CD14-positive monocyte (primary cell): ENCODE results near the gene GRIA3. TPM values are rescaled to one million over a fixed set of nuclear protein-coding genes. Genes with fewer than 3 reads are reported as not detected.

Experiments used
- DNase-seq, 3 donors: peaks; one replicate each; pipeline ENCODE4 v3.0.0-alpha.2; 2011 to 2022
- H2AFZ ChIP-seq: 2 replicates; pipeline ENCODE4 v1.6.0; 2012; ENCODE audit warnings: mild to moderate bottlenecking, low read depth, low read length, inconsistent platforms; ENCODE audit not compliant: insufficient read depth, poor library complexity, severe bottlenecking
- H3K27ac ChIP-seq, 2 donors: 1 replicate in 1 of 2; 2 replicates in 1 of 2; pipeline ENCODE4 v1.5.1; 2012 to 2013; ENCODE audit warnings: low read length in 2 of 2, control low read depth in 1 of 2, inconsistent platforms in 1 of 2, low read depth in 1 of 2, mild to moderate bottlenecking in 1 of 2
- H3K27me3 ChIP-seq, 2 donors: one replicate each; pipeline versions ENCODE4 v1.6.0 to v1.6.1; 2011 to 2013; ENCODE audit warnings: low read length in 2 of 2; ENCODE audit not compliant: control insufficient read depth in 2 of 2, insufficient read depth in 2 of 2
- H3K36me3 ChIP-seq, 2 donors: replicated peaks in 1 of 2; 1 replicate in 1 of 2; 2 replicates in 1 of 2; pipeline versions ENCODE4 v1.5.1 to v1.6.1; 2012 to 2013; ENCODE audit warnings: low read length in 2 of 2, control low read depth in 1 of 2, inconsistent platforms in 1 of 2, mild to moderate bottlenecking in 1 of 2; ENCODE audit not compliant: insufficient read depth in 2 of 2, control insufficient read depth in 1 of 2
- H3K4me1 ChIP-seq, 2 donors: 1 replicate in 1 of 2; 2 replicates in 1 of 2; pipeline versions ENCODE4 v1.5.1 to v1.6.1; 2012 to 2013; ENCODE audit warnings: low read length in 2 of 2, control low read depth in 1 of 2, inconsistent platforms in 1 of 2, mild to moderate bottlenecking in 1 of 2, moderate library complexity in 1 of 2; ENCODE audit not compliant: insufficient read depth in 2 of 2, control insufficient read depth in 1 of 2
- H3K4me2 ChIP-seq: replicated peaks from 2 replicates; pipeline ENCODE3; 2012; ENCODE audit warnings: low read length, moderate library complexity, mild to moderate bottlenecking; ENCODE audit not compliant: poor library complexity, severe bottlenecking; ENCODE audit errors: extremely low read depth
- H3K4me3 ChIP-seq, 3 experiments: fragments of 200-600 bp in 1 of 3; sonication (generic) in 1 of 3; replicated peaks in 1 of 3; 1 replicate in 2 of 3; 2 replicates in 1 of 3; pipeline ENCODE4 v1.5.1; 2011 to 2013; ENCODE audit warnings: low read length in 3 of 3, mild to moderate bottlenecking in 3 of 3, control low read depth in 2 of 3, low read depth in 2 of 3, inconsistent platforms in 1 of 3, moderate library complexity in 1 of 3
- H3K79me2 ChIP-seq: 2 replicates; pipeline ENCODE4 v1.6.0; 2012; ENCODE audit warnings: mild to moderate bottlenecking, control low read depth, inconsistent platforms, low read length, moderate library complexity; ENCODE audit not compliant: insufficient read depth
- H3K9ac ChIP-seq: 2 replicates; pipeline ENCODE4 v1.6.0; 2017; ENCODE audit warnings: low read length, mild to moderate bottlenecking; ENCODE audit not compliant: insufficient read depth, poor library complexity, severe bottlenecking
- H3K9me3 ChIP-seq, 2 donors: replicated peaks in 1 of 2; 1 replicate in 1 of 2; 2 replicates in 1 of 2; pipeline versions ENCODE4 v1.5.1 to v1.6.1; 2012 to 2013; ENCODE audit warnings: low read length in 2 of 2, control low read depth in 1 of 2; ENCODE audit not compliant: control insufficient read depth in 1 of 2, insufficient read depth in 1 of 2
- H4K20me1 ChIP-seq: 2 replicates; pipeline ENCODE4 v1.6.0; 2012; ENCODE audit warnings: mild to moderate bottlenecking, low read length, control low read depth, moderate library complexity; ENCODE audit not compliant: insufficient read depth
- H3K27ac Mint-ChIP-seq, 7 donors: one replicate each; pipeline ENCODE4 v1.8.0; 2020; ENCODE audit warnings: mild to moderate bottlenecking in 7 of 7, mixed read lengths in 7 of 7, moderate library complexity in 6 of 7, inconsistent platforms in 2 of 7
- H3K27me3 Mint-ChIP-seq, 3 donors: one replicate each; pipeline ENCODE4 v1.8.0; 2021 to 2022; ENCODE audit warnings: low read depth in 3 of 3, mild to moderate bottlenecking in 3 of 3, mixed read lengths in 3 of 3, moderate library complexity in 3 of 3, inconsistent platforms in 1 of 3
- H3K36me3 Mint-ChIP-seq, 2 donors: one replicate each; pipeline ENCODE4 v1.8.0; 2020; ENCODE audit warnings: mixed read lengths in 2 of 2, inconsistent platforms in 1 of 2, mild to moderate bottlenecking in 1 of 2
- H3K4me1 Mint-ChIP-seq: one replicate; pipeline ENCODE4 v1.8.0; 2020; ENCODE audit warnings: mild to moderate bottlenecking, mixed read lengths
- H3K4me3 Mint-ChIP-seq, 2 donors: one replicate each; pipeline ENCODE4 v1.8.0; 2020; ENCODE audit warnings: mild to moderate bottlenecking in 2 of 2, mixed read lengths in 2 of 2, moderate library complexity in 1 of 2
- H3K9me3 Mint-ChIP-seq, 7 donors: one replicate each; pipeline ENCODE4 v1.8.0; 2020 to 2022; ENCODE audit warnings: mixed read lengths in 7 of 7, mild to moderate bottlenecking in 6 of 7, moderate library complexity in 6 of 7, inconsistent platforms in 2 of 7
- CTCF ChIP-seq: fragments of 200-600 bp; IDR thresholded peaks from one replicate; pipeline ENCODE4 v1.8.0; 2022; ENCODE audit warnings: antibody characterized with exemption, mild to moderate bottlenecking
- WGBS: methylation state at CpG from one replicate; pipeline ENCODE4 v1.1.5; 2013; ENCODE audit warnings: missing lambda C conversion rate; ENCODE audit not compliant: insufficient coverage; 5-methylcytosine and 5-hydroxymethylcytosine counted together
- intact Hi-C, 2 donors: fragments of 100-400 bp; cut with micrococcal nuclease; formaldehyde crosslinking; loops; one replicate each; pipeline versions ENCODE4 v1.15.0 to v1.15.1; 2023
- polyA plus RNA-seq, 3 donors: library from polyadenylated mRNA; depleted of rRNA in 1 of 3; unstranded in 2 of 3; stranded (reverse) in 1 of 3; fragments of 300-500 nt in 2 of 3; fragments of >200 nt in 1 of 3; fragmentation: Illumina TruSeq in 2 of 3; gene quantifications; 1 replicate in 2 of 3; 2 replicates in 1 of 3; pipeline ENCODE4 v1.2.3, GENCODE V29; 2012 to 2021

Gene GRIA3
- polyA plus RNA-seq, 3 donors, result not detected

GRCh38 chrX:123157586-123157985, 26.5 kb upstream of the GRIA3 start:
- Histone ChIP-seq H3K36me3 (no peaks in the 10 kb centered on the region), H3K4me1 (no peaks in the 10 kb centered on the region), H2AFZ (no peak overlapping the region), H3K9ac (no peak overlapping the region), H3K9me3 (no peaks in the 10 kb centered on the region), H3K27me3 (no peaks in the 10 kb centered on the region), H4K20me1 (no peaks in the 10 kb centered on the region), H3K79me2 (no peaks in the 10 kb centered on the region), H3K27ac (no peak overlapping the region), H3K4me2 (no peak overlapping the region), H3K4me3 (no peak overlapping the region)
- intact Hi-C loops, result no loop called here
- Mint-ChIP-seq H3K27ac (no peak overlapping the region), H3K9me3 (peaks cover 0 to 3% (median 0%) of the 10 kb centered on the region in 7 donors), H3K4me3 (no peak overlapping the region), H3K27me3 (no peaks in the 10 kb centered on the region), H3K4me1 (no peaks in the 10 kb centered on the region), H3K36me3 (no peaks in the 10 kb centered on the region)
- no CpG with 5 or more reads among the region's 3 CpGs for WGBS
- TF ChIP-seq CTCF, result no peak
- no peak for DNase-seq

- intact Hi-C loops, result no loop called here
- no peak for DNase-seq
- Histone ChIP-seq H3K79me2 (no peaks in the 10 kb centered on the region), H3K27me3 (no peaks in the 10 kb centered on the region), H3K36me3 (no peaks in the 10 kb centered on the region), H3K9ac (no peak overlapping the region), H3K27ac (no peak overlapping the region), H3K4me1 (no peaks in the 10 kb centered on the region), H3K9me3 (no peaks in the 10 kb centered on the region), H2AFZ (no peak overlapping the region), H3K4me2 (no peak overlapping the region), H3K4me3 (no peak overlapping the region), H4K20me1 (no peaks in the 10 kb centered on the region)
- Mint-ChIP-seq H3K36me3 (no peaks in the 10 kb centered on the region), H3K4me1 (no peaks in the 10 kb centered on the region), H3K4me3 (no peak overlapping the region), H3K9me3 (peaks cover 0 to 3% (median 0%) of the 10 kb centered on the region in 7 donors), H3K27ac (no peak overlapping the region), H3K27me3 (no peaks in the 10 kb centered on the region)
- no peak for TF ChIP-seq CTCF
- WGBS, result no CpG with 5 or more reads among the region's 4 CpGs
Measured at GRCh38 chrX:123159403-123159802, 24.7 kb upstream of the GRIA3 start.
